NCI-H2227 (cell line): ENCODE data around the gene PODNL1.

ENCODE experiments used
- DNase-seq: peaks from one replicate; lab custom pipeline; 2025; ENCODE audit not compliant: unreplicated experiment; lab: John Stamatoyannopoulos, UW

PODNL1 gene

DNA sequence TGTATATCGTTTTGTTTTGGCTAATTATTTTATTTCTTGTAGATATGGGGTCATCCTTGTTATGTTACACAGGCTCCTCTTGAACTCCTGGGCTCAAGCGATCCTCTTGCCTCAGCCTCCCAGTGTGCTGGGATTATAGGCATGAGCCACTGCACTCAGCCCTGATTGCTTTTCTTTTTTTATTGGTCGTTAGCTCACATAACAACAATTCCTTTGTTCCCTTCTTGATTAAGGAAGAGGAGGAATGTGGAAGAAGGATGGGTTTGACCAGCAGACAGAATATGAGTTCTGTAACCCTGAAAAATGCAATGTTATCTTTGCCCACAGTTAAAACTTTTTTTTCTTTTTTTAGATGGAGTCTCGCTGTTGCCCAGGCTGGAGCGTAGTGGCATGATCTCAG lies 43.7 kb downstream of the PODNL1 start:
- no peak for DNase-seq

DNA sequence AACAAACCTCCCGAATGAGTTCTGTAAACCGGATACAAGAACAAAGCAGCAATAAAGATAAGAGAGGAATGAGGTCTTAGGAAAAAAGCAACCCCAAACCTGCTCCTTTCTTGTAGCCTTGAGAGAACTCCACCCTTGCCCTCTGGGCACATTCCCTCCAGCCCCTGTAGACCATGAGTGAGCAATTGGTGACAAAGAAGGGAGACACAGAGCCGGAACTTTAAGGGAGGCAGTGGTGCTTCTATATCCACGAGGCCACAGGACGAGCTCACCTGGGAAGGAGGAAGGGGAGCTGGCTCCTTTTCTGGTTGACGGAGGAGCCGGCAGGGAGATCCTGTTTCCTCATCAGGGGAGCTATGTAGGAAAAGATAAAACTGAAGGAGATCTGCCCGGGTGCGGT lies 45.3 kb downstream of the PODNL1 start:
- no peak for DNase-seq

DNA sequence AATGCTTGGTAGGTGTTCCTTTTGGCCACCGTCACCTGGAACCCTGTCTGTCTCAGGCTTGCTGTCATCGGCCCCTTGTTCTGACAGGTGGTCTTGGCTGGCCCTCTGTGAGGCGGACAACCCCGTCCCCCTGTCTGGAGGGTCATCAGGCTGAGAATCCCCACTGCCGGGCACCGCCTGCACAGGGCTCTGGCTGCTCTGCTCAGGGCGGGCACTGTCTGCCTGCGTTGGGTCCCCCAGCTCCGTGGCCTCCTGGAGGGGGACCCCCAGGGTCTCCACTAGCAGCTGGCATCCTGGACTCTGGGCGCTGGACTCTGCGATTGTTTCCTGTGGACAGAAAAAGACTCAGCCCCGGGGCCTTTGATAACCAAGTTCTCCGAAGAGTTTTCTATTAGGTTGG lies 48.1 kb downstream of the PODNL1 start:
- DNase-seq = no peak

DNA sequence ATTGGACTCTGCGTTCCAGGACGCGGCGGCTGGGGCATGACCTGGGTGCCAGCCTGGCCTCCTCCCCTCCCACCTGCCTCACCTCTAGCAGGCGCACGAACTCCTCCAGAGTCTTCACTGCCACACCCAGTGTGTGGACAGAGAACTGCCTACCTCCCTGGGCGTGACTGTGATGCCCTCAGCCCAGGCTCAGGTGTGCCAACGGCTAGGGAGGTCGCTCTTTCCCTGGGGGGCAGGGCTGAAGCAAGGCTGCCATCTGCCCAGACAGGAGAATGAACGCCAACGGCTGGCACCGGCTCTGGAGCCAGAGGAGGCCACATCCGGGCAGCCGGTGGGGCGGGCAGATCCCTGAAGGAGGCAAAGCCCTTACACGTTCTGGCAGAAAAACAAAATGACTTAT lies 49.9 kb downstream of the PODNL1 start:
- DNase-seq = no peak

DNA sequence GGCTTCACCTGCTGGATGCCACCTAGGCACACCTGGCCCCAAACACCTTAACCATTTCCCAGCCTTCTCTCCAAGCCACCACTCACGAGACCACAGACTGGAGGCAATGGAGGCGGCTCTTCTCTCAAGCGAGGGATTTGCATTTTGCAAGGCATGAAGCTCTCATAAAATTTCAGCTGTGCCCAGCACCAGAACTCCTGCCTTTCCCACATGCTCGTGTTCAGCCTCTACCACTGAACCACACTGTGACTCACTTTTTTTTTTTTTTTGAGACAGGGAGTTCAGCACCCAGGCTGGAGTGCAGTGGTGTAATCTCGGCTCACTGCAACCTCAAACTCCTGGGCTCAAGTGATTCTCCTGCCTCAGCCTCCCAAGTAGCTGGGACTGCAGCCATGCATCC lies 50.7 kb downstream of the PODNL1 start:
- DNase-seq = no peak

DNA sequence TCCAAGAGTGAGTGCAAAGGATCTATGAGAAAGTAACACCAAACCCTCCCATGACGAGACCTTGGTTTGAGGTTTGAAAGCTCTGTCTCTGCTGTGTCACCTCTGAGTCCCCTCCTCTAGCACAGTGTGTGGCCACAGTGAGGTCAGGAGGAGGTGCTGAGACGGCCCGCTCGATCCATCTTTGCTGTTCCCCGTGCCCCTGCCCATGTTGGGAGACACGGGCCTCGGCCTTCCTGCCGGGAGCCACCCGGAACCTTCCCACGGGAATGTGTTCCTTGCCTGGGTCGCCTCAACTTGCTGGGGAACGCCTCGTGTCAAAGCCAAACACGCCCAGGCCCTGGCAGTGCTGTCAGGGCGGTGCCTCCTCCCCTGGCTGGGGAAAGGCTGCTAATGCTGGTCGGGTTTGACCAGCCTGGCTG lies 51.2 kb downstream of the PODNL1 start:
- no peak for DNase-seq

DNA sequence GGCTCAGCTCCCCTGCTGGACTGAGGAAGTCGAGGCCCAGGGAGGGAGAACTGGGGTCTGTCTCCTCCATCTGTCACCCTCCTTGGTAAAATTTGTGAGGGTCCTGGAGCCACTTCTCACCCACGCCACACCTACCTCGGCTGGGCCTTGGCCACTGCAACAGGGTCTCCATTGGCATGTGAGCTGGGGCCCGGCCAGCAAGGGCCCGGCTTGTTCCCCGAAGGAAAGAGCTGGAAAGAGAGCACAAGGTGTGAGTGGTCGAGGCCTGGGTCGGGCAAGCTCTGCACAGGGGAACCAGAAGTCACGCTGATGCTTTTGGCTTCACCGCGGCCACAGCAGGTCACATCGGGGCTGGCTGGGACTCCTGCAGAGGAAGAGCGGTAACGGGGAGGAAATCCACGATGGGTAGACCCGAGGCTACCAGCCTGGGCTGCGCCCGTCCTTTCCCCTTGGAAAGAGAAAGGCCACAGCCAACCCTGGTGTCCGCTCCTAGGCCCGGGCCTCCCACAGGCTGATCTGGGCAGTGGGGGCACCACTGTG lies 52.3 kb downstream of the PODNL1 start:
- DNase-seq = no peak

DNA sequence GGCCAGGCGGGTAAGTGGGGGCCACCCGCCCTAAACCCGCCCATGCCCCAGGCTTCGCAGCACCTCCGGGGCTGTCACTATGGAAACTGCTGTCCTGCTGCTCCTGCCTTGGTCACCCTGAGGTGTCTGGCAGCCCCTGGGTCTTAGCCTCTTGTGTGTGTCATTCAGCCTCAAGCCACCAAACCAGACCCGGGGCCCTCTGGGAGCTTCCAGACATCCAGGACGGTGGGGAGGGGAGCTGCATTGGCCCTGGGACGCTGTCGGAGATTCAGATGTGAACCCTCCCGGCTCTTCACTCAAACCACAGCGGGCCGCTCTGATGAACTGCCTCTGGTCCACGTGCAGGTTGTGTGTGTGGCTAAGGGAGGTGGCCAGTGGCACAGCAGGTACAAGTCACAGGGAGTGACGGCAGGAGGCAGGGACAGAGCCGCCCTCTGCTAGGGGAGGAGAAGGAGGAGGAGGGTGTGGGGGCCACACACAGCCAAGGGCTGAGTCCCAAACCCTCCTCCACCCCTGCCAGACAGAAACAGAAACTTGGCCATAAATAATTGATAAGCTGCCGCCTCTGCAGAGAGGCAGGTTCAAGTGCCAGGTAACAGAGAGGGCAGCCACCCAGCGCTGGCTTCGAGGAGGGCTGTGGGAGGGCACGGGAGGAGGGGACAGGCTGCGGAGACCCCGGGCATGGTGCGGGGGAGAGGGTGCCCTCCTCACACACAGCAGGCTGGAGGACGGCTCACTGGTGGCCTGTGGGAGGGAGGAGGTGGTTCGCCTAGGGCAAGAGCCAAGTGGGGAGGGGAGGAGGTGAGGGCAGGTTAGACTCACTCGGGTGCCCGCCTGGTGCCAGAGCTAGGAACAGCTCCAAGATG lies 53.3 kb downstream of the PODNL1 start:
- no peak for DNase-seq

DNA sequence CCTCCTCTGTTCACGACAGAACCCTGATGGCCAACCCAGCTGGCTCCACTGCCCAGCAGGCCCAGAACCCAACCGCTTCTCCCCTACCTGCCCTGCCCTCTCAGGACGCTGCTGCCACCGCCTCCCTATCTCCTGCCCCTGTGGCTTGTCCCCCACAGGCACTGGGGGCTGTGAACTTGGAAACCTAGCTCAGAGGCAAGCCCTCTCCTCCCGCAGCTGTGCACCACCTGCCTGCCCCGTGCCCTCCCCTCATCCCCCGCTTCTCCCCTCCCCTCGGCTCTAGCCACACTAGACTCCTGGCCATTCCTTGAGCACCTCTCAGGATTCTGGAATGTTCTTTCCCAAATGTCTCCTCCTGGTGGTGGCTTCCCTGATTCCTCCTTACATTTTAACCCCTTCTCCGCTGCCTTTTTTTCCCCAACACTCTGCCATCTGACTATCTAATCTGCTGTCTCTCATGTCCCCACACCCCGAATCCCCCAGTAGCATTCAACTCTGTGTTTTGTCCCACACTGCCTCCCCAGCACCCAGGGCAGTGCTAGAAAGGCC lies 54.6 kb downstream of the PODNL1 start:
- DNase-seq = no peak

DNA sequence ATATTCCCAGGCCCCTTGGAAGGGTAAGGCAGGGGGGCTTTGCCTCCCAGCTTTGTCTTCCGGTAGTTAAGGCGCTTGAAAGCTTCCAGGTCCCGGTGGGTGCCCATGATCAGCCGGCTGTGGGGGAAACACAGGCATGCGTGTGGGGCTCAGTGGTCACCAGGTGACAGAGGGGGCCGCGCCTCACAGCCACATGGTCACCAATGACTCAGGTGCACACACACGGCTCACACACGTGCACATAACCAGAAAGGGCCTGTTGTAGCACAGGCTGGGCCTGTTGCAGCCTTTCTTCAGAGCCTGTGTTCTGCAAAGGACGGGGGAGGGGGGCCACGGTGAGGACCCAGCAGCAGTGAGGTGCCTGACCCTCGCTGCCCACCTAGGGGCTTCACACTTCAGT lies 55.4 kb downstream of the PODNL1 start:
- DNase-seq = no peak

DNA sequence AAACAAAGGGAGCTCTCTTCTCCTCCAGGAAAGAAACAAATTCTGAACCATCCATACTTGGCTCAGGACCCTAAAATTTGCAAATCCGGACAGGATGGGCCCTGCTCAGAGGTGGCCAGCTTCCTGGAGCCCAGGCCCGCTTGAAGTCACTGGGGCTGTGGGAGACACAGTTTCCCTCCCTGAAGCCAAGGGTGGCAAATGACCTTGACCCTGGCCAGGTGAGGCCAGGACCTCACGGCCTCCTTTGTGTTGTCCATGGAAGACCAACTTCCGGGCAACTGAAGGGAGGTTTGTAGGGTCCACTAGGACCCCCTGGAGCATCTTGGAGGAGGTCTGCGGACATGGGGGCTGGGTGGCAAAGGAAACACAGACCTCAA lies 55.8 kb downstream of the PODNL1 start:
- no peak for DNase-seq

DNA sequence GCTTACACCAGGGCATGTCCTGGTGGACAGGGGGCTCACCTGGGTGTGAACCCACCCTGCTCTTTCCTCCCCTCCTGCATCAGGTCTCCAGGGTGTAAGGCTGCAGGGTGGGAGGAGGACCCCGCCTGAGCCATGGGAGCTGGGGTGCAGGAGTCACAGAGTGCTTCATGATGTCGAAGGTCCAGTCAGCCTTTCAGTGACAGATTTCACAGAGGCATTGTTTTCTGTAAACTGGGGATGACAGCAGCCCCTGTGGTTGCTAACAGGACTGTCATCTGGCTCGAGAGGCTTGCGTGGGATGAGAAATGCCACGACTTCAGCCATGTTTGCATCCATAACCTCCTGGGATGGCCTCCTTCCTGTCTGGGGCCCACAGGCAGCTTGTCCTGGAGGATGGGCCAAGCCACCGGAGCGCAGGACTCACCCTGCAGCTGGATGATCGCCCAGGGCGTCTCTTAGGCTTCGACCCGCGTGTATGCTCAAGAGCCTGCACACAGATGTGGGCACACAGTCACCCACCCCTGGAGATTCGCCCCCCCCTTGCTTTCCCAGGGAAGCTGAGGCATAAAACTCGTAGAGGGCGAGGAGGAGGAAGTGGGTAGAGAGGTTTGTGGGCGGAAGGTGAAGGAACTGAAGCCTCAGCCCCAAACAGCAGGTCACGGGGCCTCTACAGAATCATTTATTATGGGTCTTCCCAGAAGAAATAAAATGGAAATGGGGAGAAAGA lies 56.4 kb downstream of the PODNL1 start:
- no peak for DNase-seq

DNA sequence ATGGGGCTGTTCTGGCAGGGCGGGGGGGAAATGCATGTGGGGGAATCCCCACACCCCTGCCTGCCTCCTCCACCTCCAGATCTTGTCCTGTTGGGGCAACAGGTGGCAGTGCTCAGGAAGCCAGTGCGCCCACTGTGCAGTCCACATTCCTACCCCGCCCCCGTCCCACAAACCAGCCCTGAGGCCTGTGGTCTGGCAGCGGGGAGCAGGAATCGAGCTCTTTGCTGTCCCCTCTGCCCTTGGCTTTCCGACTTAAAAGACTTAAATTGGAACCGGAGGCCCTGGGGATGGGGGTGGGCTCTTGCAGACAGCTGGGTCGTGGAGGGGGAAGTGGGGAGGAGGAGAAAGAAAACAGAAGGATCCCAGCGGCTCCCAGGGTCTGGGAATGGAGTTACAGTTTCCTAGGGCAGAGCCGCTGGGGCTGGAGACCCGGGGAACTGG lies 56.9 kb downstream of the PODNL1 start:
- no peak for DNase-seq
